ENCODE measurements around the gene CHCHD10. TPM values are rescaled to one million over a fixed set of nuclear protein-coding genes. Genes with fewer than 3 reads are reported as not detected.
"Not testable (repeated sequence)": the region's sequence is repeated elsewhere in the genome, so short reads cannot be mapped to it uniquely, and the experiment has no call there.

Gene CHCHD10
- total RNA-seq, 1 experiment from 2014 or later: 198 TPM

- no peak for TF ChIP-seq ZNF281 (CRISPR knock-in tag; IDR thresholded peaks at IDR 0.05)
- no peak for TF ChIP-seq MXD4 (CRISPR knock-in tag; IDR thresholded peaks at IDR 0.05; ENCODE audit: borderline replicate concordance)
Measured at GRCh38 chr22:23742505-23743264, 25.1 kb downstream of the CHCHD10 start (continued).

- DNase-seq (ENCODE audit: low spot score) (no peak), ATAC-seq (no peak)
- Mint-ChIP-seq H3K36me3 (no peaks in the 10 kb centered on the region), H3K27ac (no peak overlapping the region), H3K4me3 (no peak overlapping the region), H3K4me1 (peaks cover 6% of the 10 kb centered on the region), H3K9me3 (no peaks in the 10 kb centered on the region), H3K27me3 (ENCODE audit: low read depth) (no peaks in the 10 kb centered on the region)
- TF ChIP-seq CREM (CRISPR knock-in tag; IDR thresholded peaks at IDR 0.05): no peak
- TF ChIP-seq, protein P1, sequence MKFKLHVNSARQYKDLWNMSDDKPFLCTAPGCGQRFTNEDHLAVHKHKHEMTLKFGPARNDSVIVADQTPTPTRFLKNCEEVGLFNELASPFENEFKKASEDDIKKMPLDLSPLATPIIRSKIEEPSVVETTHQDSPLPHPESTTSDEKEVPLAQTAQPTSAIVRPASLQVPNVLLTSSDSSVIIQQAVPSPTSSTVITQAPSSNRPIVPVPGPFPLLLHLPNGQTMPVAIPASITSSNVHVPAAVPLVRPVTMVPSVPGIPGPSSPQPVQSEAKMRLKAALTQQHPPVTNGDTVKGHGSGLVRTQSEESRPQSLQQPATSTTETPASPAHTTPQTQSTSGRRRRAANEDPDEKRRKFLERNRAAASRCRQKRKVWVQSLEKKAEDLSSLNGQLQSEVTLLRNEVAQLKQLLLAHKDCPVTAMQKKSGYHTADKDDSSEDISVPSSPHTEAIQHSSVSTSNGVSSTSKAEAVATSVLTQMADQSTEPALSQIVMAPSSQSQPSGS (CRISPR knock-in tag; IDR thresholded peaks at IDR 0.05; ENCODE audit: borderline replicate concordance, low read depth): no peak
- TF ChIP-seq NR3C1 (CRISPR knock-in tag; conservative IDR thresholded peaks at IDR 0.05; ENCODE audit: low read depth): no peak
- TF ChIP-seq MYBL2 (CRISPR knock-in tag; IDR thresholded peaks at IDR 0.05): no peak
- TF ChIP-seq, protein P2, sequence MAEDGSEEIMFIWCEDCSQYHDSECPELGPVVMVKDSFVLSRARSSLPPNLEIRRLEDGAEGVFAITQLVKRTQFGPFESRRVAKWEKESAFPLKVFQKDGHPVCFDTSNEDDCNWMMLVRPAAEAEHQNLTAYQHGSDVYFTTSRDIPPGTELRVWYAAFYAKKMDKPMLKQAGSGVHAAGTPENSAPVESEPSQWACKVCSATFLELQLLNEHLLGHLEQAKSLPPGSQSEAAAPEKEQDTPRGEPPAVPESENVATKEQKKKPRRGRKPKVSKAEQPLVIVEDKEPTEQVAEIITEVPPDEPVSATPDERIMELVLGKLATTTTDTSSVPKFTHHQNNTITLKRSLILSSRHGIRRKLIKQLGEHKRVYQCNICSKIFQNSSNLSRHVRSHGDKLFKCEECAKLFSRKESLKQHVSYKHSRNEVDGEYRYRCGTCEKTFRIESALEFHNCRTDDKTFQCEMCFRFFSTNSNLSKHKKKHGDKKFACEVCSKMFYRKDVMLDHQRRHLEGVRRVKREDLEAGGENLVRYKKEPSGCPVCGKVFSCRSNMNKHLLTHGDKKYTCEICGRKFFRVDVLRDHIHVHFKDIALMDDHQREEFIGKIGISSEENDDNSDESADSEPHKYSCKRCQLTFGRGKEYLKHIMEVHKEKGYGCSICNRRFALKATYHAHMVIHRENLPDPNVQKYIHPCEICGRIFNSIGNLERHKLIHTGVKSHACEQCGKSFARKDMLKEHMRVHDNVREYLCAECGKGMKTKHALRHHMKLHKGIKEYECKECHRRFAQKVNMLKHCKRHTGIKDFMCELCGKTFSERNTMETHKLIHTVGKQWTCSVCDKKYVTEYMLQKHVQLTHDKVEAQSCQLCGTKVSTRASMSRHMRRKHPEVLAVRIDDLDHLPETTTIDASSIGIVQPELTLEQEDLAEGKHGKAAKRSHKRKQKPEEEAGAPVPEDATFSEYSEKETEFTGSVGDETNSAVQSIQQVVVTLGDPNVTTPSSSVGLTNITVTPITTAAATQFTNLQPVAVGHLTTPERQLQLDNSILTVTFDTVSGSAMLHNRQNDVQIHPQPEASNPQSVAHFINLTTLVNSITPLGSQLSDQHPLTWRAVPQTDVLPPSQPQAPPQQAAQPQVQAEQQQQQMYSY (CRISPR knock-in tag; IDR thresholded peaks at IDR 0.05): no peak
- no peak for TF ChIP-seq CBFB (CRISPR knock-in tag; IDR thresholded peaks at IDR 0.05; ENCODE audit: low read depth)
- TF ChIP-seq JAZF1 (CRISPR knock-in tag; IDR thresholded peaks at IDR 0.05): no peak
- TF ChIP-seq SMAD4 (CRISPR knock-in tag; IDR thresholded peaks at IDR 0.05): no peak
- TF ChIP-seq TCF7 (CRISPR knock-in tag; IDR thresholded peaks at IDR 0.05; ENCODE audit: low read depth): no peak
- no peak for TF ChIP-seq MXD4 (CRISPR knock-in tag; IDR thresholded peaks at IDR 0.05; ENCODE audit: borderline replicate concordance)
- TF ChIP-seq, protein P3, sequence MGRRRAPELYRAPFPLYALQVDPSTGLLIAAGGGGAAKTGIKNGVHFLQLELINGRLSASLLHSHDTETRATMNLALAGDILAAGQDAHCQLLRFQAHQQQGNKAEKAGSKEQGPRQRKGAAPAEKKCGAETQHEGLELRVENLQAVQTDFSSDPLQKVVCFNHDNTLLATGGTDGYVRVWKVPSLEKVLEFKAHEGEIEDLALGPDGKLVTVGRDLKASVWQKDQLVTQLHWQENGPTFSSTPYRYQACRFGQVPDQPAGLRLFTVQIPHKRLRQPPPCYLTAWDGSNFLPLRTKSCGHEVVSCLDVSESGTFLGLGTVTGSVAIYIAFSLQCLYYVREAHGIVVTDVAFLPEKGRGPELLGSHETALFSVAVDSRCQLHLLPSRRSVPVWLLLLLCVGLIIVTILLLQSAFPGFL (CRISPR knock-in tag; IDR thresholded peaks at IDR 0.05; ENCODE audit: borderline replicate concordance): no peak
- CTCF ChIA-PET: interaction anchor here (0.8 to 1.6 kb wide), 4 partner anchors 29 to 112 kb away, joined by 3 to 9 read pairs (median 6); no protein-coding TSS in a partner anchor
- POLR2A ChIA-PET: interaction anchor here (0.7 kb wide), 1 partner anchor 121 kb away, joined by 4 read pairs; no protein-coding TSS in a partner anchor
Measured at GRCh38 chr22:23737696-23738095, 30.1 kb downstream of the CHCHD10 start.

GRCh38 chr22:23728108-23728507, 39.7 kb downstream of the CHCHD10 start:
- ATAC-seq: not testable (repeated sequence)

More at GRCh38 chr22:23728108-23728507, 39.7 kb downstream of the CHCHD10 start:
- H3K9me3 Mint-ChIP-seq; H3K27me3 Mint-ChIP-seq (ENCODE audit: low read depth); H3K36me3 Mint-ChIP-seq; DNase-seq (ENCODE audit: low spot score); H3K4me1 Mint-ChIP-seq; CTCF ChIA-PET; H3K4me3 Mint-ChIP-seq; POLR2A ChIA-PET; H3K27ac Mint-ChIP-seq: not testable (repeated sequence)
